ENCODE data around the gene NFS1.

NFS1 gene

DNA sequence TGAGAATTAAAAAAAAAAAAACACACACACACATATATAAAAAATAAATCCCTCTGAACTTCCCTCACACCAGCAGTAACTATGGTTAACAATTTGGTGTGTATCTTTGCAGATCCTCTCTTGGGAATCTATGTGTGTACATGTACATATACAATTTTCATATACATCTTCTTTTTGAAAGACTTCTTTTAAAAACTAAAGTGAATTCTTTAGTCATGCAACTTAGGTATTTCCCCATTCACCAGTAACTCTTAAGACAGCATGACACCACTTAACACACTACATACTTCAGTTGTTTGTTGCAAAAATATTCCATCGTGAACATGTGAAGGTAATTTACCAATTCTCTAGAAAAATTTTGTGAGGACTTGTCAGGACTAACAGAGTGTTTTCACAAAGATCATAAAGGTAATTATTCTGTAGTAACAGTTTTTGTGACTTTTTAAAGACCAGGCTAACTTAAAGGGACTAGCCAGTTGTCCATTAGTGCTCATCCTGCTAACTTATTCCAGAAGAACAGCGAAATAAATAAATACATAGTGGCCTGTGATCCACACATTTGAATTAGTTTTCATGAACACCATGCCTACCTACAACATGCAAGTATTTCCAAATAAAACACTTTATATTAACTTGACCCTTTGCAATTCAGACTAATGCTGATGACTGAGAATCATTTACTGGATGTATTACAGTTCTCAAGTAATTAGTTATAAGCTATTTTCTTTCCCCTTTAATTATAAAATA lies 30.9 kb upstream of the NFS1 start:
- Histone ChIP-seq H3K79me2 (ENCODE audit: insufficient read depth, low read length) (peaks cover 99% of the 10 kb centered on the region), H3K9me3 (ENCODE audit: insufficient read depth, low read length, severe bottlenecking) (no peaks in the 10 kb centered on the region), H3K4me3 (ENCODE audit: low read depth in 1 of 2, low read length in 2 of 2) (no peak overlapping the region), H3K9ac (ENCODE audit: low read depth, low read length) (no peak overlapping the region), H4K20me1 (ENCODE audit: insufficient read depth, low read length) (peaks cover 97% of the 10 kb centered on the region), H3K36me3 (ENCODE audit: insufficient read depth, low read length) (peaks cover 99% of the 10 kb centered on the region), H2AFZ (ENCODE audit: low read depth, low read length) (no peak overlapping the region), H3K4me1 (ENCODE audit: insufficient read depth, low read length) (peaks cover 38% of the 10 kb centered on the region), H3K27me3 (ENCODE audit: insufficient read depth, low read length, poor library complexity) (no peaks in the 10 kb centered on the region), H3K4me2 (ENCODE audit: insufficient read depth, low read length) (no peak overlapping the region), H3K27ac (ENCODE audit: low read length) (no peak overlapping the region)
- ATAC-seq (ENCODE audit: insufficient read depth, low read depth) (no peak), DNase-seq (no peak)
- TF ChIP-seq EZH2 (IDR thresholded peaks at IDR 0.05; ENCODE audit: borderline replicate concordance, low read depth, low read length, severe bottlenecking) = no peak
- TF ChIP-seq, protein P1, sequence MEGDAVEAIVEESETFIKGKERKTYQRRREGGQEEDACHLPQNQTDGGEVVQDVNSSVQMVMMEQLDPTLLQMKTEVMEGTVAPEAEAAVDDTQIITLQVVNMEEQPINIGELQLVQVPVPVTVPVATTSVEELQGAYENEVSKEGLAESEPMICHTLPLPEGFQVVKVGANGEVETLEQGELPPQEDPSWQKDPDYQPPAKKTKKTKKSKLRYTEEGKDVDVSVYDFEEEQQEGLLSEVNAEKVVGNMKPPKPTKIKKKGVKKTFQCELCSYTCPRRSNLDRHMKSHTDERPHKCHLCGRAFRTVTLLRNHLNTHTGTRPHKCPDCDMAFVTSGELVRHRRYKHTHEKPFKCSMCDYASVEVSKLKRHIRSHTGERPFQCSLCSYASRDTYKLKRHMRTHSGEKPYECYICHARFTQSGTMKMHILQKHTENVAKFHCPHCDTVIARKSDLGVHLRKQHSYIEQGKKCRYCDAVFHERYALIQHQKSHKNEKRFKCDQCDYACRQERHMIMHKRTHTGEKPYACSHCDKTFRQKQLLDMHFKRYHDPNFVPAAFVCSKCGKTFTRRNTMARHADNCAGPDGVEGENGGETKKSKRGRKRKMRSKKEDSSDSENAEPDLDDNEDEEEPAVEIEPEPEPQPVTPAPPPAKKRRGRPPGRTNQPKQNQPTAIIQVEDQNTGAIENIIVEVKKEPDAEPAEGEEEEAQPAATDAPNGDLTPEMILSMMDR (IDR thresholded peaks at IDR 0.05; ENCODE audit: borderline replicate concordance, extremely low read depth, low read length, poor library complexity, severe bottlenecking) = no peak

DNA sequence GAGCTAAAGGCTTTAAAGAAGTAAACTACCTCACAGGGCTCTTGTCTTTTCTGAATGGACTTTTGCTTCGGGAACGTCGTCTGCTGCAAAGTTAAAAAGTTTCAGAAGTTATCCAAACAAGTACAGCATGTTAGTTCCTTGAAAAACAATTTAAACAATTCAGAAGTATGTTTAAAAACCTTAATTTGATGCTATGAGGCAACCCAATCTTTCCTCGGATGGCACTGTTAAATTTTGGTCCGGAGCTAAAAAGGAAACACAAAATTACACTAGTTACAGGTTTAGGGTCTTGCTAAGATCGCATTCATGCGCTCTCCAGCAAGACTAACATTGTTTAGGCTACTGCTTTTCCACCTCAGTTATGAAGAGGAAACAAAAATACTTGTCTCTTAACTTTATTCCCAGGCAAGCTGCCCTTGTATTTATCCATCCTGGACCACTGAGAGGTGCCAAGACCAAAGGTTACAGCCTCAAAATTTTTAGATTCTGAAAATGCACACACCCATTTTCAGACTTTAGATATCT lies 30.2 kb upstream of the NFS1 start:
- no peak for TF ChIP-seq EZH2 (IDR thresholded peaks at IDR 0.05; ENCODE audit: borderline replicate concordance, low read depth, low read length, severe bottlenecking)
- TF ChIP-seq, protein P1 (IDR thresholded peaks at IDR 0.05; ENCODE audit: borderline replicate concordance, extremely low read depth, low read length, poor library complexity, severe bottlenecking) = no peak
- peaks cover 31% of the 10 kb centered on the region for H3K4me1 ChIP-seq (ENCODE audit: insufficient read depth, low read length)
- peaks cover 99% of the 10 kb centered on the region for H3K36me3 ChIP-seq (ENCODE audit: insufficient read depth, low read length)
- H3K4me3 ChIP-seq (ENCODE audit: low read depth in 1 of 2, low read length in 2 of 2) = no peak overlapping the region
- peaks cover 93% of the 10 kb centered on the region for H4K20me1 ChIP-seq (ENCODE audit: insufficient read depth, low read length)
- DNase-seq (no peak), ATAC-seq (ENCODE audit: insufficient read depth, low read depth) (no peak)
- H2AFZ ChIP-seq (ENCODE audit: low read depth, low read length) = no peak overlapping the region
- H3K4me2 ChIP-seq (ENCODE audit: insufficient read depth, low read length) = no peak overlapping the region
- H3K9me3 ChIP-seq (ENCODE audit: insufficient read depth, low read length, severe bottlenecking) = no peaks in the 10 kb centered on the region
- no peaks in the 10 kb centered on the region for H3K27me3 ChIP-seq (ENCODE audit: insufficient read depth, low read length, poor library complexity)
- peaks cover 99% of the 10 kb centered on the region for H3K79me2 ChIP-seq (ENCODE audit: insufficient read depth, low read length)
- no peak overlapping the region for H3K27ac ChIP-seq (ENCODE audit: low read length)
- H3K9ac ChIP-seq (ENCODE audit: low read depth, low read length) = no peak overlapping the region

DNA sequence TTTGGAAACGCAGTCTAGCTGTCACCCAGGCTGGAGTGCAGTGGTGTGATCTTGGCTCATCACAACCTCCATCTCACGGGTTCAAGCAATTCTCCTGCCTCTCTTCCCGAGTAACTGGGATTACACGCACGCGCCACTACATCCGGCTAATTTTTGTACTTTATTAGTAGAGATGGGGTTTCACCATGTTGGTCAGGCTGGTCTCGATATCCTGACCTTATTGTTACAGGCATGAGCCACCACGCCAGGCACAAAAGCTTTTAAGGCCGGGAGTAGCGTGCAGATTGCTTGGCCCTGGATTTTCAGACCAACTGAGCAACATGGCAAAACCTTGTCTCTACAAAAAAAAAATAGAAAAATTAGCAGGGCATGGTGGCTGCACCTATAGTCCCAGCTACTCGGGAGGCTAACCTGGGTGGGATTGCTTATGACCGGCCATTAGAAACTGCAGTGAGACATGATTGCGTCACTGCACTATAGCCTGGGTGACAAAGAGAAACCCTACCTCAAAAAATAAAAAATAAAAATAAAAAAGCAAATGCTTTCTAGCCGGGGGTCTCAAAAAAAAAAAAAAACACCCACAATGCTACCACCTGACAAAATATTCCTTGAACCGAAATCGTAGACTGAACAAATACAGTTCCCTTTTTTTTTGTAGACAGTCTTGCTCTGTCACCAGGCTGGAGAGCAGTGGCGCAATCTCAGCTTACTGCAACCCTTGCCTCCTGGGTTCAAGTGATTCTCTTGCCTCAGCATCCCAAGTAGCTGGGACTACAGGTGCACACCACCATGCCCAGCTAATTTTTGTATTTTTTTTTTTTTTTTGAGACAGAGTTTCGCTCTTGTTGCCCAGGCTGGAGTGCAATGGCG lies 27.9 kb upstream of the NFS1 start:
- DNase-seq = no peak
- peaks cover 98% of the 10 kb centered on the region for H3K36me3 ChIP-seq (ENCODE audit: insufficient read depth, low read length)
- peaks cover 98% of the 10 kb centered on the region for H3K79me2 ChIP-seq (ENCODE audit: insufficient read depth, low read length)
- peaks cover 17% of the 10 kb centered on the region; the same call in 1 of the 2 replicates for H3K4me1 ChIP-seq (ENCODE audit: insufficient read depth, low read length)
- no peak overlapping the region for H3K9ac ChIP-seq (ENCODE audit: low read depth, low read length)
- H4K20me1 ChIP-seq (ENCODE audit: insufficient read depth, low read length) = peaks cover 91% of the 10 kb centered on the region
- no peak overlapping the region for H3K4me2 ChIP-seq (ENCODE audit: insufficient read depth, low read length)
- no peak overlapping the region for H3K27ac ChIP-seq (ENCODE audit: low read length)
- H3K4me3 ChIP-seq (ENCODE audit: low read depth in 1 of 2, low read length in 2 of 2) = no peak overlapping the region
- TF ChIP-seq, protein P1 (IDR thresholded peaks at IDR 0.05; ENCODE audit: borderline replicate concordance, extremely low read depth, low read length, poor library complexity, severe bottlenecking) = no peak
- TF ChIP-seq EZH2 (IDR thresholded peaks at IDR 0.05; ENCODE audit: borderline replicate concordance, low read depth, low read length, severe bottlenecking) = no peak
- H2AFZ ChIP-seq (ENCODE audit: low read depth, low read length) = no peak overlapping the region
- ATAC-seq (ENCODE audit: insufficient read depth, low read depth) = no peak
- H3K27me3 ChIP-seq (ENCODE audit: insufficient read depth, low read length, poor library complexity) = no peaks in the 10 kb centered on the region
- H3K9me3 ChIP-seq (ENCODE audit: insufficient read depth, low read length, severe bottlenecking) = no peaks in the 10 kb centered on the region

Data from DND-41 (cell line).